ENCODE data around the gene FOXP2. TPM values are rescaled to one million over a fixed set of nuclear protein-coding genes. Genes with fewer than 3 reads are reported as not detected.

FOXP2 gene
- total RNA-seq, 4 donors from 2014 or later: 11.8 to 25.8 (median 17.2) TPM

DNA sequence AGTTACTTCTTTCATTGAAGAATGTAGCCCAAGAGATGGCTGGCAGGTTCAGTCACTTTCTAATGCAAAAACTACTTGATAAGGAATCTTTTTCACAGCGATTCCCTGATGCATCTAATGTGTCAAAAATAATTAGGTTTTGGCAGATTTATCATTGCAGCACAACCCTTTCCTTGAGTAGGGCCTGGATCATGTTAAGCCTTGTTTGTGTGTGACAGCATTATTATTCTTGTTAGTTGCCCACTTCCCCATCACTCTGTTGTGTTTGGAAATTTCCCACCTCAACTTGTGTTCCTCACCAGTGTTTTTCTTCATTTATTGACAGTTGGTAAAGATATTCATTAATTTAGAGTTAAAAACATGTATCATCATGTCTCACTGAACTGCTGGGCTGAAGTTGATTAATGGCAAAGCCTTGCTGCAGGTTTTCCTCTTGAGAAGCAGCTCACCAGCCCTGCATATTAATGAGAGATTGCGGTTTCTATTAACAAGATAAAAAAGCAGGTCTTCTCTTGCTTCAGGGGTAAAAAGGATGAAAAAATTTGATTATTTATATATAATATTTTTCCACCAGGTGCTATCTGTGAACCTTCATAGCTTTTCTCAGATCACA lies 273.9 kb downstream of the FOXP2 start:
- TF ChIP-seq EP300 (IDR thresholded peaks at IDR 0.05) (no peak), POLR2A (IDR thresholded peaks at IDR 0.05) (no peak)
- TF ChIP-seq, protein P1, sequence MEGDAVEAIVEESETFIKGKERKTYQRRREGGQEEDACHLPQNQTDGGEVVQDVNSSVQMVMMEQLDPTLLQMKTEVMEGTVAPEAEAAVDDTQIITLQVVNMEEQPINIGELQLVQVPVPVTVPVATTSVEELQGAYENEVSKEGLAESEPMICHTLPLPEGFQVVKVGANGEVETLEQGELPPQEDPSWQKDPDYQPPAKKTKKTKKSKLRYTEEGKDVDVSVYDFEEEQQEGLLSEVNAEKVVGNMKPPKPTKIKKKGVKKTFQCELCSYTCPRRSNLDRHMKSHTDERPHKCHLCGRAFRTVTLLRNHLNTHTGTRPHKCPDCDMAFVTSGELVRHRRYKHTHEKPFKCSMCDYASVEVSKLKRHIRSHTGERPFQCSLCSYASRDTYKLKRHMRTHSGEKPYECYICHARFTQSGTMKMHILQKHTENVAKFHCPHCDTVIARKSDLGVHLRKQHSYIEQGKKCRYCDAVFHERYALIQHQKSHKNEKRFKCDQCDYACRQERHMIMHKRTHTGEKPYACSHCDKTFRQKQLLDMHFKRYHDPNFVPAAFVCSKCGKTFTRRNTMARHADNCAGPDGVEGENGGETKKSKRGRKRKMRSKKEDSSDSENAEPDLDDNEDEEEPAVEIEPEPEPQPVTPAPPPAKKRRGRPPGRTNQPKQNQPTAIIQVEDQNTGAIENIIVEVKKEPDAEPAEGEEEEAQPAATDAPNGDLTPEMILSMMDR (IDR thresholded peaks at IDR 0.05): no peak
- 58 to 61% methylated on average over 2 of the region's 2 CpGs for WGBS, 2 donors
- Histone ChIP-seq H3K4me3 (no peak overlapping the region), H3K36me3 (no peaks in the 10 kb centered on the region), H3K9me3 (no peaks in the 10 kb centered on the region), H3K4me1 (no peaks in the 10 kb centered on the region), H3K27me3 (no peaks in the 10 kb centered on the region), H3K27ac (no peak overlapping the region)
- no peak for DNase-seq (ENCODE audit: low spot score in 2 of 2)

DNA sequence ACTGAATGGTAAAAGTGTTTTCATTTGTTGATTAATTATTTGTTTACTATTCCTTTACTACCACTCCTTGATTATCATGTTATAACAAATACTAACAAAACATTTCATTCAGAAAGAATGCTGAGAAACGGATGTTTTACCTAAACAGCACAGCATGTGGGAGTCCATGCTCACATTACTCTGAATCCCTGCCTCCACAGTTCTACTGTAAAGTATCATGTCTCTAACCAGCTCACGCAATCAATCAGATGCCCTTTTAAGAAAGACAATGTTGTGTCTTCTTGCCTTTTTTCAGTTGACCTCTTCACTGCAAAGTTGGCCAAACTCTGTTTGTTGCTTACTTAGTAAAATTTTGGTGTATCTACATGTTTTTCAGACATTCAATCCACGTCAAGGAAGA lies 274.8 kb downstream of the FOXP2 start:
- WGBS, 2 donors: 81% methylated on average over 3 of the region's 3 CpGs
- Histone ChIP-seq H3K27me3 (no peaks in the 10 kb centered on the region), H3K9me3 (no peaks in the 10 kb centered on the region), H3K36me3 (no peaks in the 10 kb centered on the region), H3K4me1 (no peaks in the 10 kb centered on the region), H3K4me3 (no peak overlapping the region), H3K27ac (no peak overlapping the region)
- TF ChIP-seq, protein P1 (IDR thresholded peaks at IDR 0.05): no peak
- TF ChIP-seq EP300 (IDR thresholded peaks at IDR 0.05) (no peak), POLR2A (IDR thresholded peaks at IDR 0.05) (no peak)
- no peak for DNase-seq (ENCODE audit: low spot score in 2 of 2)

DNA sequence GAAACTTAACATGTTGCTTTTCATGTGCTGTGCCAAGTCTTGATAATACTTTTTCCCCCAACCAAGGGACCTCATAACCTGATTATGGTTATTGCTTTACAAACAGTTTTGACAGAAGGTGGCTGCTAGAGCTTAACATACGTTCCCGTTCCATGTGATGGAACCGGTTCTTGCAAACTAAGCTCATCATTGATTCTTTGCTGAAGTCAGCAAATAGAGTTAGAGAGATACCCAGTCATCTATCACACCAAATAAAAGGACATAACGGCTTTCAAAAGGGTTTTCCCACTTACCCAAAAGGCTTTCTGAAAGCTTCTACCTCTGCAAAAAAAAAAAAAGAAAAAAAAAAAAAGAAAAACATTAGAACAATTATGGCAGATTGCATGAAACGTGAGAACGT lies 277.0 kb downstream of the FOXP2 start:
- Histone ChIP-seq H3K36me3 (no peaks in the 10 kb centered on the region), H3K4me1 (no peaks in the 10 kb centered on the region), H3K27me3 (no peaks in the 10 kb centered on the region), H3K4me3 (no peak overlapping the region), H3K27ac (no peak overlapping the region), H3K9me3 (no peaks in the 10 kb centered on the region)
- DNase-seq (ENCODE audit: low spot score in 2 of 2): no peak
- 91 to 94% methylated on average over 6 of the region's 6 CpGs for WGBS, 2 donors
- TF ChIP-seq POLR2A (IDR thresholded peaks at IDR 0.05) (no peak), EP300 (IDR thresholded peaks at IDR 0.05) (no peak)
- TF ChIP-seq, protein P1 (IDR thresholded peaks at IDR 0.05): no peak

DNA sequence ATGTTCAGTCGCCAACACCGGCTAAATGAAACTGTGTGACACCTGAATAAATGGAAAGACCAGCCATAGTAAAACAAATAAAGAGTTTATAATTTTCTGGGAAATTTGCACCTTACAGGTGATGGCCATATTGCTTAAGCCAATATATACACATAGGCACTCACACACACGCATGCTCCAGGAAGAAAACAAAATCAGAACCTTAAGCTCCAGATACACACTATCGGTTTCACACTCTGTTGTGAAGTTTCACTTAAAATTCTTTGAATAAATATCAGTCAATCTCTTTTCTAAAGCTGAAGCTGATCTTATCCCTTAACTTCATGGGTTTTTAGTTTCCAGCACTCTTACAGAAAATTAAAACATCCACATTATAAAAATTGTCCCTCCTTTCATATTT lies 280.6 kb downstream of the FOXP2 start:
- Histone ChIP-seq H3K36me3 (no peaks in the 10 kb centered on the region), H3K27ac (no peak overlapping the region), H3K4me1 (no peaks in the 10 kb centered on the region), H3K9me3 (no peaks in the 10 kb centered on the region), H3K27me3 (no peaks in the 10 kb centered on the region), H3K4me3 (no peak overlapping the region)
- no peak for TF ChIP-seq POLR2A (IDR thresholded peaks at IDR 0.05)
- TF ChIP-seq, protein P1 (IDR thresholded peaks at IDR 0.05): no peak
- TF ChIP-seq EP300 (IDR thresholded peaks at IDR 0.05): no peak
- DNase-seq (ENCODE audit: low spot score in 2 of 2): no peak
- 93 to 95% methylated on average over 4 of the region's 4 CpGs for WGBS, 2 donors

DNA sequence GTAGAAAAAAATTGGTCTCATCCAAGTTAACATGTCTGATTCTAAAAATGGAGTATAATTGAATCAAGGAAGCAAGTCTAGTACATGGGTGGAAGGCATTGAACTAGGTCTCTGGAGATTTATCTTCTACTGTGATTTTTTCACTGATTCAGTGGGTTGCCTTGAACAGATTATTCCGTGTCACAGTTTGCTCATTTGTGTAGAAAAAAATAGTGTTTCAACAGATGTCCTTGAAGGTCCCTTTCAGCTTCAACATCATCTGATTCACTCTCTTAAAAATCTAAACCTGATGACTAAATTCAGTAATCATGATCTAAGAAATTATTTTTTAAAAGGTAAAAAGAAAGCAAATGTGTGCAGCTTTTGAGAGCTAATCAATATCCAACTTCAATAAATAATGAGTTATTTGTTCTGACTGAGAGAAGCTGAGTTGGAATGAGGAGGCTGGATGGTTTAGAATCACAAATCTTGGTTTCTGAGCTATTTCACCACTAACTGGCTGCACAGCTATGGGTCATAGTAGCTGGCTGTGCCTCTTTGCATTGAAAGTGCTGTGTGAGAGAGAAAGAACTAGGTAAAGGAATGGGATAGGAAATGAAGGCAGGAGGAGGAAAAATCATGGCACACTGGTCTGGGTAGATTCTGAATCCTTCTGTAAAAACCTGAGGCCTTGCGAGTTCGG lies 285.8 kb downstream of the FOXP2 start:
- TF ChIP-seq POLR2A (IDR thresholded peaks at IDR 0.05) (no peak), EP300 (IDR thresholded peaks at IDR 0.05) (no peak)
- TF ChIP-seq, protein P1 (IDR thresholded peaks at IDR 0.05): no peak
- DNase-seq (ENCODE audit: low spot score in 2 of 2): no peak
- H3K4me1 ChIP-seq: no peaks in the 10 kb centered on the region
- no peaks in the 10 kb centered on the region for H3K36me3 ChIP-seq
- H3K9me3 ChIP-seq: no peaks in the 10 kb centered on the region
- no peaks in the 10 kb centered on the region for H3K27me3 ChIP-seq
- 80 to 89% methylated on average over 3 of the region's 3 CpGs for WGBS, 2 donors
- H3K27ac ChIP-seq: no peak overlapping the region
- no peak overlapping the region for H3K4me3 ChIP-seq
